Effector memory CD8-positive, alpha-beta T cell (primary cell): ENCODE data around the gene FXYD4.

Experiments used
- ATAC-seq: fragments of 150-1000 bp; cut with Tn5 transposase; replicated peaks from 2 replicates; pipeline ENCODE4 v1.10.0; 2021; ENCODE audit warnings: mild to moderate bottlenecking, moderate library complexity
- DNase-seq, 3 experiments: peaks; one replicate each; pipeline ENCODE4 v3.0.0; 2021
- H3K27ac Mint-ChIP-seq, 2 donors: one replicate each; pipeline ENCODE4 v1.8.0; 2022; ENCODE audit warnings: mild to moderate bottlenecking in 2 of 2, mixed read lengths in 2 of 2, moderate library complexity in 2 of 2
- H3K27me3 Mint-ChIP-seq, 2 donors: one replicate each; pipeline ENCODE4 v1.8.0; 2022; ENCODE audit warnings: mixed read lengths in 2 of 2
- H3K36me3 Mint-ChIP-seq: one replicate; pipeline ENCODE4 v1.8.0; 2022; ENCODE audit warnings: mild to moderate bottlenecking, moderate library complexity, mixed read lengths; ENCODE audit not compliant: insufficient read depth
- H3K4me1 Mint-ChIP-seq, 2 donors: one replicate each; pipeline ENCODE4 v1.8.0; 2022; ENCODE audit warnings: low read depth in 2 of 2, mixed read lengths in 2 of 2
- H3K4me3 Mint-ChIP-seq, 2 donors: one replicate each; pipeline ENCODE4 v1.8.0; 2022; ENCODE audit warnings: mild to moderate bottlenecking in 2 of 2, mixed read lengths in 2 of 2, moderate library complexity in 2 of 2
- H3K9me3 Mint-ChIP-seq, 2 donors: one replicate each; pipeline ENCODE4 v1.8.0; 2022; ENCODE audit warnings: mixed read lengths in 2 of 2

Gene FXYD4

GRCh38 chr10:43372765-43373361 is 1.4 kb downstream of the FXYD4 start:
- peaks cover 2% of the 10 kb centered on the region for H3K36me3 Mint-ChIP-seq
- DNase-seq (no peak), ATAC-seq (no peak)
- peak overlapping the region in 1 of 2 donors; percentile 22 for H3K27ac Mint-ChIP-seq
- no peaks in the 10 kb centered on the region for H3K9me3 Mint-ChIP-seq
- no peaks in the 10 kb centered on the region for H3K27me3 Mint-ChIP-seq
- H3K4me1 Mint-ChIP-seq = peaks cover 12 to 13% of the 10 kb centered on the region in 2 donors
- H3K4me3 Mint-ChIP-seq = no peak overlapping the region

- H3K9me3 Mint-ChIP-seq = no peaks in the 10 kb centered on the region
- no peaks in the 10 kb centered on the region for H3K27me3 Mint-ChIP-seq
- H3K27ac Mint-ChIP-seq = peak overlapping the region in 1 of 2 donors; percentile 68
- peaks cover 2% of the 10 kb centered on the region for H3K36me3 Mint-ChIP-seq
- ATAC-seq (no peak), DNase-seq (no peak)
- H3K4me3 Mint-ChIP-seq = no peak overlapping the region
- peaks cover 12 to 13% of the 10 kb centered on the region in 2 donors for H3K4me1 Mint-ChIP-seq
Measured at GRCh38 chr10:43373461-43373860, 2.0 kb downstream of the FXYD4 start.

GRCh38 chr10:43374194-43374593 is 2.8 kb downstream of the FXYD4 start:
- Mint-ChIP-seq H3K27ac (peak overlapping the region in 1 of 2 donors; percentile 68), H3K4me3 (no peak overlapping the region), H3K9me3 (no peaks in the 10 kb centered on the region), H3K36me3 (peaks cover 2% of the 10 kb centered on the region), H3K27me3 (no peaks in the 10 kb centered on the region), H3K4me1 (peaks cover 12 to 13% of the 10 kb centered on the region in 2 donors)
- DNase-seq = no peak
- ATAC-seq = peak; percentile 27

GRCh38 chr10:43375401-43376020 is 4.1 kb downstream of the FXYD4 start:
- H3K4me1 Mint-ChIP-seq = peaks cover 12 to 13% of the 10 kb centered on the region in 2 donors
- H3K27ac Mint-ChIP-seq = no peak overlapping the region
- H3K27me3 Mint-ChIP-seq = no peaks in the 10 kb centered on the region
- no peaks in the 10 kb centered on the region for H3K9me3 Mint-ChIP-seq
- H3K4me3 Mint-ChIP-seq = no peak overlapping the region
- ATAC-seq = no peak
- DNase-seq = no peak
- H3K36me3 Mint-ChIP-seq = peaks cover 2% of the 10 kb centered on the region

- ATAC-seq (no peak), DNase-seq (no peak)
- Mint-ChIP-seq H3K4me1 (peaks cover 12 to 13% of the 10 kb centered on the region in 2 donors), H3K27me3 (no peaks in the 10 kb centered on the region), H3K27ac (no peak overlapping the region), H3K4me3 (no peak overlapping the region), H3K36me3 (peaks cover 6% of the 10 kb centered on the region), H3K9me3 (no peaks in the 10 kb centered on the region)
Measured at GRCh38 chr10:43376046-43376635, 4.7 kb downstream of the FXYD4 start.

- no peak overlapping the region for H3K27ac Mint-ChIP-seq
- DNase-seq (no peak), ATAC-seq (no peak)
- no peaks in the 10 kb centered on the region for H3K9me3 Mint-ChIP-seq
- no peak overlapping the region for H3K4me3 Mint-ChIP-seq
- H3K36me3 Mint-ChIP-seq = peaks cover 7% of the 10 kb centered on the region
- peaks cover 12 to 13% of the 10 kb centered on the region in 2 donors for H3K4me1 Mint-ChIP-seq
- no peaks in the 10 kb centered on the region for H3K27me3 Mint-ChIP-seq
Measured at GRCh38 chr10:43376828-43377423, 5.5 kb downstream of the FXYD4 start.

- H3K4me1 Mint-ChIP-seq = peaks cover 12 to 13% of the 10 kb centered on the region in 2 donors
Measured at GRCh38 chr10:43377424-43377883, 6.0 kb downstream of the FXYD4 start.

GRCh38 chr10:43380610-43381222 is 9.3 kb downstream of the FXYD4 start:
- peak overlapping the region in 1 of 2 donors; percentile 23 for H3K27ac Mint-ChIP-seq
- DNase-seq (no peak), ATAC-seq (peak; percentile 35)
- peaks cover 18% of the 10 kb centered on the region for H3K36me3 Mint-ChIP-seq
- H3K9me3 Mint-ChIP-seq = no peaks in the 10 kb centered on the region
- H3K4me1 Mint-ChIP-seq = peaks cover 3 to 5% of the 10 kb centered on the region in 2 donors
- no peaks in the 10 kb centered on the region for H3K27me3 Mint-ChIP-seq
- no peak overlapping the region for H3K4me3 Mint-ChIP-seq

More at GRCh38 chr10:43377424-43377883, 6.0 kb downstream of the FXYD4 start:
- Mint-ChIP-seq H3K9me3 (no peaks in the 10 kb centered on the region), H3K27me3 (no peaks in the 10 kb centered on the region), H3K27ac (no peak overlapping the region), H3K36me3 (peaks cover 10% of the 10 kb centered on the region), H3K4me3 (no peak overlapping the region)
- DNase-seq (no peak), ATAC-seq (no peak)

GRCh38 chr10:43383204-43383971 is 12.0 kb downstream of the FXYD4 start:
- peaks cover 44% of the 10 kb centered on the region for H3K36me3 Mint-ChIP-seq
- no peak for ATAC-seq
- peaks cover 19 to 23% of the 10 kb centered on the region in 2 donors for H3K4me1 Mint-ChIP-seq
- no peaks in the 10 kb centered on the region for H3K9me3 Mint-ChIP-seq
- no peaks in the 10 kb centered on the region for H3K27me3 Mint-ChIP-seq
- no peak for DNase-seq
- no peak overlapping the region for H3K4me3 Mint-ChIP-seq
- H3K27ac Mint-ChIP-seq = peak overlapping the region; percentile 58 to 65

GRCh38 chr10:43384252-43385221 is 13.1 kb downstream of the FXYD4 start:
- H3K4me1 Mint-ChIP-seq = peaks cover 25 to 32% of the 10 kb centered on the region in 2 donors
- H3K27me3 Mint-ChIP-seq = no peaks in the 10 kb centered on the region
- no peak overlapping the region for H3K4me3 Mint-ChIP-seq
- ATAC-seq = no peak
- H3K36me3 Mint-ChIP-seq = peaks cover 56% of the 10 kb centered on the region
- peak overlapping the region; percentile 58 to 65 for H3K27ac Mint-ChIP-seq
- DNase-seq = no peak
- no peaks in the 10 kb centered on the region for H3K9me3 Mint-ChIP-seq

GRCh38 chr10:43385412-43386004 is 14.1 kb downstream of the FXYD4 start:
- no peaks in the 10 kb centered on the region for H3K27me3 Mint-ChIP-seq
- H3K27ac Mint-ChIP-seq = peak overlapping the region in 1 of 2 donors; percentile 87
- peaks cover 34 to 42% of the 10 kb centered on the region in 2 donors for H3K4me1 Mint-ChIP-seq
- DNase-seq (no peak), ATAC-seq (no peak)
- no peaks in the 10 kb centered on the region for H3K9me3 Mint-ChIP-seq
- no peak overlapping the region for H3K4me3 Mint-ChIP-seq
- H3K36me3 Mint-ChIP-seq = peaks cover 65% of the 10 kb centered on the region

- Mint-ChIP-seq H3K9me3 (no peaks in the 10 kb centered on the region), H3K4me3 (no peak overlapping the region), H3K36me3 (peaks cover 72% of the 10 kb centered on the region), H3K27me3 (no peaks in the 10 kb centered on the region), H3K4me1 (peaks cover 41 to 51% of the 10 kb centered on the region in 2 donors), H3K27ac (peak overlapping the region; percentile 87 to 90)
- ATAC-seq (no peak), DNase-seq (no peak)
Measured at GRCh38 chr10:43386549-43386948, 15.1 kb downstream of the FXYD4 start.
